Stromal cell of bone marrow (primary cell): ENCODE results near the gene CD300LB.
"Not testable (repeated sequence)": the region's sequence is repeated elsewhere in the genome, so short reads cannot be mapped to it uniquely, and the experiment has no call there.

Source experiments
- DNase-seq: peaks from one replicate; pipeline ENCODE4 v3.0.0-alpha.2; 2012; ENCODE audit warnings: low read depth

CD300LB gene

GRCh38 chr17:74490716-74491115, 40.6 kb downstream of the CD300LB start:
- DNase-seq: no peak

- DNase-seq: not testable (repeated sequence)
Measured at GRCh38 chr17:74488276-74488675, 43.0 kb downstream of the CD300LB start.

- DNase-seq: no peak
Measured at GRCh38 chr17:74485841-74486240, 45.4 kb downstream of the CD300LB start.

GRCh38 chr17:74485022-74485743, 46.1 kb downstream of the CD300LB start:
- no peak for DNase-seq

- DNase-seq: no peak
Measured at GRCh38 chr17:74484066-74484465, 47.2 kb downstream of the CD300LB start.

- DNase-seq: no peak
Measured at GRCh38 chr17:74481621-74482020, 49.7 kb downstream of the CD300LB start.

- no peak for DNase-seq
Measured at GRCh38 chr17:74480290-74480689, 51.0 kb downstream of the CD300LB start.

GRCh38 chr17:74478420-74479100, 52.7 kb downstream of the CD300LB start:
- no peak for DNase-seq

GRCh38 chr17:74477411-74477810, 53.9 kb downstream of the CD300LB start:
- DNase-seq: no peak

GRCh38 chr17:74475189-74475588, 56.1 kb downstream of the CD300LB start:
- no peak for DNase-seq

- DNase-seq: no peak
Measured at GRCh38 chr17:74474043-74474792, 57.1 kb downstream of the CD300LB start.

- no peak for DNase-seq
Measured at GRCh38 chr17:74473294-74473693, 58.0 kb downstream of the CD300LB start.

GRCh38 chr17:74472890-74473289, 58.4 kb downstream of the CD300LB start:
- no peak for DNase-seq

GRCh38 chr17:74471341-74471740, 59.9 kb downstream of the CD300LB start:
- DNase-seq: no peak
